K562 (cell line): ENCODE data around the gene DYSF.

Experiments
- BDP1 ChIP-seq: IDR thresholded peaks from 3 replicates; pipeline ENCODE4 v1.6.1; 2011; ENCODE audit not compliant: insufficient read length, insufficient read depth
- CEBPB ChIP-seq: fragments of 450-650 bp; IDR thresholded peaks from 2 replicates; pipeline ENCODE4 v1.6.1; 2016; ENCODE audit warnings: missing genetic modification characterization, missing compliant biosample characterization
- CHD2 ChIP-seq: IDR thresholded peaks from 2 replicates; pipeline ENCODE4 v1.6.1; 2011; ENCODE audit warnings: low read depth, low read length
- CTCF ChIP-seq, 3 experiments: IDR thresholded peaks in 2 of 3; conservative IDR thresholded peaks in 1 of 3; 2 replicates each; pipeline ENCODE4 v1.5.1; 2011 to 2012; ENCODE audit warnings: low read length in 3 of 3, mild to moderate bottlenecking in 3 of 3, control low read depth in 2 of 3, improper control_type of control experiment in 1 of 3, inconsistent platforms in 1 of 3, low read depth in 1 of 3, mixed read lengths in 1 of 3, moderate library complexity in 1 of 3; ENCODE audit not compliant: insufficient read depth in 2 of 3
- EWSR1 ChIP-seq: fragments of 450-650 bp; IDR thresholded peaks from 2 replicates; pipeline ENCODE4 v1.6.1; 2018; ENCODE audit warnings: borderline replicate concordance, mild to moderate bottlenecking, low read depth, moderate library complexity; ENCODE audit not compliant: partially characterized antibody
- NR3C1 ChIP-seq: sonication (generic); formaldehyde crosslinking; IDR thresholded peaks from 2 replicates; pipeline ENCODE4 v1.8.1; 2022; ENCODE audit warnings: missing genetic modification reagents
- TBP ChIP-seq: optimal IDR thresholded peaks from 2 replicates; pipeline ENCODE3; 2011; ENCODE audit warnings: low read depth, low read length, improper control_type of control experiment
- ZNF445 ChIP-seq: fragments of 250-450 bp; sonication (Bioruptor Pico); IDR thresholded peaks from 2 replicates; pipeline ENCODE4 v1.4.0; 2020; ENCODE audit warnings: low read depth, mild to moderate bottlenecking, moderate library complexity
- ZNF764 ChIP-seq: fragments of 250-450 bp; sonication (Bioruptor Pico); IDR thresholded peaks from 2 replicates; pipeline ENCODE4 v1.4.0; 2020; ENCODE audit warnings: low read depth, mild to moderate bottlenecking, moderate library complexity
- TF ChIP-seq, protein P1 (sequence below), 2 experiments: IDR thresholded peaks in 1 of 2; conservative IDR thresholded peaks in 1 of 2; 2 replicates each; pipeline ENCODE4 v1.6.1; 2016; ENCODE audit warnings: low read depth in 2 of 2, mild to moderate bottlenecking in 1 of 2, missing compliant biosample characterization in 1 of 2, missing genetic modification characterization in 1 of 2, moderate library complexity in 1 of 2

DNA sequence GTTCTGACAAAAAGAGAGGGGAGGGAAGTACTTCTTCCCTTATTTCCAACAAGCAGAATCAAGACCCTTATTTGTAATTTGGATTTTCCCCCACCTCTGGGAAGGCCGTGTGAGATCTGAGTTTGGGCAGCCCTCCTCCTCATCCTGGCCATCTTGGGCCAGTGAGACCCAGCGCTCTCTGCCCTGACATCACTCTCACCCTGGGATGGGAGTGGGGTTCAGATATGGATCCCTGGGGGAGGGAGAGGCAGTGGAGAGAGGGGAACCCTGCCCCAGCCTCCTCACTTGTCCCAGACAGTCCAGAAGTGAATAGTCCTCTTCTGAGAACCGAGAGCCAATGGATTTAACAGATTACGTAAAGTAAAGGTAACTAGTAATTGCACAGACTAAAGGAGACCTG is 64.5 kb downstream of the DYSF start:
- TF ChIP-seq ZNF764 (CRISPR knock-in tag) (no peak), TBP (no peak), BDP1 (no peak), CTCF (IDR thresholded peaks at IDR 0.05 in 2 of 3, conservative IDR thresholded peaks at IDR 0.05 in 1 of 3; ENCODE audit: insufficient read depth in 2 of 3, low read depth in 1 of 3, low read length in 3 of 3) (no peak), CEBPB (tag) (no peak), CHD2 (no peak), EWSR1 (no peak), ZNF445 (CRISPR knock-in tag) (no peak), NR3C1 (CRISPR knock-in tag) (no peak)
- TF ChIP-seq, protein P1, sequence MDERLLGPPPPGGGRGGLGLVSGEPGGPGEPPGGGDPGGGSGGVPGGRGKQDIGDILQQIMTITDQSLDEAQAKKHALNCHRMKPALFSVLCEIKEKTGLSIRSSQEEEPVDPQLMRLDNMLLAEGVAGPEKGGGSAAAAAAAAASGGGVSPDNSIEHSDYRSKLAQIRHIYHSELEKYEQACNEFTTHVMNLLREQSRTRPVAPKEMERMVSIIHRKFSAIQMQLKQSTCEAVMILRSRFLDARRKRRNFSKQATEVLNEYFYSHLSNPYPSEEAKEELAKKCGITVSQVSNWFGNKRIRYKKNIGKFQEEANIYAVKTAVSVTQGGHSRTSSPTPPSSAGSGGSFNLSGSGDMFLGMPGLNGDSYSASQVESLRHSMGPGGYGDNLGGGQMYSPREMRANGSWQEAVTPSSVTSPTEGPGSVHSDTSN (CRISPR knock-in tag; IDR thresholded peaks at IDR 0.05; ENCODE audit: low read depth) = no peak
- TF ChIP-seq, protein P1 (tag; conservative IDR thresholded peaks at IDR 0.05; ENCODE audit: low read depth) = no peak
